ENCODE measurements around the gene CHRM2.

- TF ChIP-seq, protein P1, sequence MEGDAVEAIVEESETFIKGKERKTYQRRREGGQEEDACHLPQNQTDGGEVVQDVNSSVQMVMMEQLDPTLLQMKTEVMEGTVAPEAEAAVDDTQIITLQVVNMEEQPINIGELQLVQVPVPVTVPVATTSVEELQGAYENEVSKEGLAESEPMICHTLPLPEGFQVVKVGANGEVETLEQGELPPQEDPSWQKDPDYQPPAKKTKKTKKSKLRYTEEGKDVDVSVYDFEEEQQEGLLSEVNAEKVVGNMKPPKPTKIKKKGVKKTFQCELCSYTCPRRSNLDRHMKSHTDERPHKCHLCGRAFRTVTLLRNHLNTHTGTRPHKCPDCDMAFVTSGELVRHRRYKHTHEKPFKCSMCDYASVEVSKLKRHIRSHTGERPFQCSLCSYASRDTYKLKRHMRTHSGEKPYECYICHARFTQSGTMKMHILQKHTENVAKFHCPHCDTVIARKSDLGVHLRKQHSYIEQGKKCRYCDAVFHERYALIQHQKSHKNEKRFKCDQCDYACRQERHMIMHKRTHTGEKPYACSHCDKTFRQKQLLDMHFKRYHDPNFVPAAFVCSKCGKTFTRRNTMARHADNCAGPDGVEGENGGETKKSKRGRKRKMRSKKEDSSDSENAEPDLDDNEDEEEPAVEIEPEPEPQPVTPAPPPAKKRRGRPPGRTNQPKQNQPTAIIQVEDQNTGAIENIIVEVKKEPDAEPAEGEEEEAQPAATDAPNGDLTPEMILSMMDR (IDR thresholded peaks at IDR 0.05) = no peak
- TF ChIP-seq EZH2 (IDR thresholded peaks at IDR 0.05) (peak; percentile 5), EZH2phosphoT487 (IDR thresholded peaks at IDR 0.05) (no peak)
Observed at GRCh38 chr7:136868496-136869000, at the start of gene CHRM2.
